ENCODE measurements around the gene VAV3.

- TF ChIP-seq CTCF (IDR thresholded peaks at IDR 0.05) (no peak), POLR2A (IDR thresholded peaks at IDR 0.05) (no peak)
Observed at GRCh38 chr1:107649023-107649422, 316.0 kb downstream of the VAV3 start.
